WTC11 (cell line): Measurements from ENCODE around the gene TPP1. TPM values are rescaled to one million over a fixed set of nuclear protein-coding genes. Genes with fewer than 3 reads are reported as not detected.
A peak's percentile ranks its signal among the peaks of the same experiment; 100 is the strongest.

Experiments used
- ATAC-seq: fragments of 200-7000 bp; cut with Tn5 transposase; 2 replicates; pipeline ENCODE4 v1.10.0; 2021; ENCODE audit warnings: mild to moderate bottlenecking, moderate library complexity
- CTCF ChIA-PET: fragments of 300-600 bp; sonication (Branson Sonifier 250); formaldehyde crosslinking; loops from one replicate; lab custom pipeline; 2021; ENCODE audit warnings: antibody characterized with exemption; lab: Charles Lee
- POLR2A ChIA-PET: fragments of 350-600 bp; sonication (Branson Sonifier 250); formaldehyde crosslinking; loops from one replicate; lab custom pipeline; 2021; ENCODE audit warnings: antibody characterized with exemption; lab: Charles Lee
- DNase-seq: peaks from one replicate; pipeline ENCODE4 v3.0.0; 2021; ENCODE audit warnings: low spot score
- H3K27ac Mint-ChIP-seq: 2 replicates; pipeline ENCODE4 v1.8.0; 2021; ENCODE audit warnings: mixed read lengths
- H3K27me3 Mint-ChIP-seq: 2 replicates; pipeline ENCODE4 v1.8.0; 2021; ENCODE audit warnings: low read depth, mild to moderate bottlenecking, moderate library complexity, mixed read lengths
- H3K36me3 Mint-ChIP-seq: 2 replicates; pipeline ENCODE4 v1.8.0; 2021; ENCODE audit warnings: mixed read lengths
- H3K4me1 Mint-ChIP-seq: 2 replicates; pipeline ENCODE4 v1.8.0; 2022; ENCODE audit warnings: mixed read lengths
- H3K4me3 Mint-ChIP-seq: 2 replicates; pipeline ENCODE4 v1.8.0; 2021; ENCODE audit warnings: mild to moderate bottlenecking, moderate library complexity, mixed read lengths
- H3K9me3 Mint-ChIP-seq: 2 replicates; pipeline ENCODE4 v1.8.0; 2021; ENCODE audit warnings: mixed read lengths
- AFF4 ChIP-seq: sonication (generic); formaldehyde crosslinking; IDR thresholded peaks from 2 replicates; pipeline ENCODE4 v1.8.1; 2023; ENCODE audit warnings: mild to moderate bottlenecking, missing genetic modification reagents, borderline replicate concordance
- ATF6 ChIP-seq: sonication (generic); formaldehyde crosslinking; IDR thresholded peaks from 2 replicates; pipeline ENCODE4 v1.8.1; 2023; ENCODE audit warnings: mild to moderate bottlenecking, missing genetic modification reagents
- E2F4 ChIP-seq: sonication (generic); formaldehyde crosslinking; IDR thresholded peaks from 2 replicates; pipeline ENCODE4 v1.8.1; 2022; ENCODE audit warnings: low read depth, mild to moderate bottlenecking, moderate library complexity, missing genetic modification reagents, borderline replicate concordance
- IRF2 ChIP-seq: sonication (generic); formaldehyde crosslinking; IDR thresholded peaks from 2 replicates; pipeline ENCODE4 v1.8.0; 2022; ENCODE audit warnings: low read depth, missing genetic modification reagents, borderline replicate concordance
- JUN ChIP-seq: sonication (generic); formaldehyde crosslinking; IDR thresholded peaks from 2 replicates; pipeline ENCODE4 v1.8.0; 2023; ENCODE audit warnings: mild to moderate bottlenecking, missing genetic modification reagents
- MAX ChIP-seq: sonication (generic); formaldehyde crosslinking; IDR thresholded peaks from 2 replicates; pipeline ENCODE4 v1.8.0; 2022; ENCODE audit warnings: mild to moderate bottlenecking, missing genetic modification reagents
- MLX ChIP-seq: sonication (generic); formaldehyde crosslinking; IDR thresholded peaks from 2 replicates; pipeline ENCODE4 v1.8.1; 2023; ENCODE audit warnings: mild to moderate bottlenecking, missing genetic modification reagents, moderate library complexity
- MXD4 ChIP-seq: fragments of 250-450 bp; sonication (Bioruptor Pico); IDR thresholded peaks from 2 replicates; pipeline ENCODE4 v1.8.0; 2021; ENCODE audit warnings: mild to moderate bottlenecking, moderate library complexity, borderline replicate concordance
- SOX15 ChIP-seq: fragments of 250-450 bp; sonication (Bioruptor Pico); IDR thresholded peaks from 2 replicates; pipeline ENCODE4 v1.9.0; 2021; ENCODE audit warnings: mild to moderate bottlenecking
- STAT6 ChIP-seq: sonication (generic); formaldehyde crosslinking; conservative IDR thresholded peaks from 2 replicates; pipeline ENCODE4 v1.8.1; 2023; ENCODE audit warnings: mild to moderate bottlenecking, low read depth, missing genetic modification reagents, moderate library complexity
- ZBTB21 ChIP-seq: sonication (generic); formaldehyde crosslinking; IDR thresholded peaks from 2 replicates; pipeline ENCODE4 v1.8.1; 2023; ENCODE audit warnings: mild to moderate bottlenecking, missing genetic modification reagents, borderline replicate concordance
- ZNF121 ChIP-seq: sonication (generic); formaldehyde crosslinking; IDR thresholded peaks from 2 replicates; pipeline ENCODE4 v1.8.0; 2023; ENCODE audit warnings: missing genetic modification reagents
- ZNF263 ChIP-seq: sonication (generic); formaldehyde crosslinking; IDR thresholded peaks from 2 replicates; pipeline ENCODE4 v1.8.1; 2022; ENCODE audit warnings: low read depth, mild to moderate bottlenecking, moderate library complexity, missing genetic modification reagents
- ZNF396 ChIP-seq: fragments of 250-450 bp; sonication (Bioruptor Pico); IDR thresholded peaks from 2 replicates; pipeline ENCODE4 v1.8.0; 2021; ENCODE audit warnings: mild to moderate bottlenecking, moderate library complexity, borderline replicate concordance
- total RNA-seq: library from RNA; stranded (reverse); gene quantifications from 3 replicates; pipeline ENCODE4 v1.2.3, GENCODE V29; 2021
- TF ChIP-seq, protein P1 (sequence below): sonication (generic); formaldehyde crosslinking; IDR thresholded peaks from 2 replicates; pipeline ENCODE4 v1.8.1; 2022; ENCODE audit warnings: low read depth, missing genetic modification reagents, borderline replicate concordance
- TF ChIP-seq, protein P2 (sequence below): fragments of 250-450 bp; sonication (Bioruptor Pico); conservative IDR thresholded peaks from 2 replicates; pipeline ENCODE4 v1.9.0; 2021; ENCODE audit warnings: mild to moderate bottlenecking

Gene TPP1
- total RNA-seq, 1 experiment from 2014 or later: 36.2 TPM

DNA sequence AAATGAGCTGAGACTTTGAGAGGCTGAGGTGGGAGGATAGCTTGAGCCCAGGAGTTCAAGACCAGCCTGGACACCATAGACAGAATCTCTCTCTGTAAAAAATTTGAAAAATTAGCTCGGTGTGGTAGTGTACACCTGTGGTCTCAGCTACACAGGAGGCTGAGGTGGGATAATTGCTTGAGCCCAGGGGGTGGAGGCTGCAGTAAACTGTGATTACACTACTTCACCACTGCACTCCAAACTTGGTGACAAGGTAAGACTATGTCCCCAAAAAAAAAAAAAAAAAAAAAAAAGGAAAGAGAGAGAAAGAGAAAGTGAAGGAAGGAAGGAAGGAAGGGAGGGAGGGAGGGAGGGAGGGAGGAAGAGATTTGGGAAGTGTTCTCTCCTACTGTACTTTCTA, 41.1 kb downstream of the TPP1 start:
- POLR2A ChIA-PET: no interaction called here
- H3K9me3 Mint-ChIP-seq: peaks cover 9% of the 10 kb centered on the region
- H3K27ac Mint-ChIP-seq: no peak overlapping the region
- H3K27me3 Mint-ChIP-seq: no peaks in the 10 kb centered on the region
- no peak for DNase-seq
- TF ChIP-seq IRF2 (CRISPR knock-in tag) (no peak), ATF6 (CRISPR knock-in tag) (no peak), MXD4 (no peak), ZNF263 (no peak), SOX15 (CRISPR knock-in tag) (no peak), MLX (CRISPR knock-in tag) (no peak), MAX (CRISPR knock-in tag) (no peak), ZNF121 (CRISPR knock-in tag) (no peak), AFF4 (no peak), ZNF396 (CRISPR knock-in tag) (no peak), E2F4 (CRISPR knock-in tag) (no peak)
- TF ChIP-seq, protein P1, sequence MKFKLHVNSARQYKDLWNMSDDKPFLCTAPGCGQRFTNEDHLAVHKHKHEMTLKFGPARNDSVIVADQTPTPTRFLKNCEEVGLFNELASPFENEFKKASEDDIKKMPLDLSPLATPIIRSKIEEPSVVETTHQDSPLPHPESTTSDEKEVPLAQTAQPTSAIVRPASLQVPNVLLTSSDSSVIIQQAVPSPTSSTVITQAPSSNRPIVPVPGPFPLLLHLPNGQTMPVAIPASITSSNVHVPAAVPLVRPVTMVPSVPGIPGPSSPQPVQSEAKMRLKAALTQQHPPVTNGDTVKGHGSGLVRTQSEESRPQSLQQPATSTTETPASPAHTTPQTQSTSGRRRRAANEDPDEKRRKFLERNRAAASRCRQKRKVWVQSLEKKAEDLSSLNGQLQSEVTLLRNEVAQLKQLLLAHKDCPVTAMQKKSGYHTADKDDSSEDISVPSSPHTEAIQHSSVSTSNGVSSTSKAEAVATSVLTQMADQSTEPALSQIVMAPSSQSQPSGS: no peak
- TF ChIP-seq, all 79 proteins: peak for 0
- peak; percentile 48 for ATAC-seq
- CTCF ChIA-PET: interaction anchor here (1.0 to 1.6 kb wide), 3 partner anchors 10 to 47 kb away, joined by 3 to 4 read pairs (median 4); partner anchors contain the start of gene TPP1
- Mint-ChIP-seq H3K36me3 (no peaks in the 10 kb centered on the region; the same call in 1 of the 2 replicates), H3K4me1 (no peaks in the 10 kb centered on the region), H3K4me3 (no peak overlapping the region)

DNA sequence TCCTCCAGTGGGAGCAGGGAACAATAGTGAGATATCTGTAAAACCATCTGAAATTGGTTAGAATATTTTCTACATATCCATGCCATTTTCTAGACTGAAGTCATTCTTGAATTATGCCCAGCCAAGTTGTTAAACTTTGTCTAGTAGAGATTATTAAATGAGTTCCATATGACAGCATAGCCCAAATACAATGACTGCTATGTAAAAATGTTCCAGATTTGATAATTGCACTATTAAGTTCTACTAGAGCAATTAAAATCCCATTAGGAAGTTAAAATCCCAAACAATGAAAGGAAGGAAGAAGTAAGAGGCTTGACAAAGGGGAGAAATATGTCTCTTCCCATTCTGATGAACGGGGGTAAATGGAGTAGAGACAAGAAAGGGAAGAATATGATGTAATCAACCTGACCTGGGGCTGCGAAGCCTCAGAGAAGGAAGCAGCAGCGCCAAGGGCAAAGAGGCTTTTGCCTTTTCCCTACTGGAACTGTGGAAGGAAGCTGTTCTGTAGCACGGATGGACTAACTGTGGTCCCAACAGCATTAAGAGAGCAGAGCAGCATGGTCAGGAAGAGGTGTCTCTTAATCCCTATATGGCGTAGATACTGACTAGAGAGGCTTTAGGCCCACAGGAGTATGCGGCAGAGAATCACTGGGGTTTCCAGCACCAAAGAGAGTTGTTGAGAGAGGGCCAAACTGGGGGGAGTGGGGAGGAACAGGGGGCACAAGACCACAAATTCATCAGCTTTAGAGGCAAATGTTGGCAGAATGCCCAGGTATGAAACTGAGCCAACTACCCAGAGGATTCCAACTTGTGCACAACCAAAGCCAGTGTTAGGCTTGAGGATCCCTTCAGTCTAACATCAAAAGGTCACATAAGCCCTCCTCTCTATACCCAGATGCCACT, 42.5 kb downstream of the TPP1 start:
- Mint-ChIP-seq H3K27ac (no peak overlapping the region), H3K9me3 (no peaks in the 10 kb centered on the region), H3K27me3 (no peaks in the 10 kb centered on the region; the same call in 1 of the 2 replicates), H3K4me1 (no peaks in the 10 kb centered on the region), H3K36me3 (no peaks in the 10 kb centered on the region), H3K4me3 (no peak overlapping the region)
- CTCF ChIA-PET: interaction anchor here (0.6 kb wide), 1 partner anchor 91 kb away, joined by 3 read pairs; no protein-coding TSS in a partner anchor
- POLR2A ChIA-PET: no interaction called here
- ATAC-seq (no peak), DNase-seq (no peak)
- TF ChIP-seq STAT6 (CRISPR knock-in tag) (no peak), JUN (CRISPR knock-in tag) (no peak), ZBTB21 (CRISPR knock-in tag) (no peak)
- TF ChIP-seq, protein P2, sequence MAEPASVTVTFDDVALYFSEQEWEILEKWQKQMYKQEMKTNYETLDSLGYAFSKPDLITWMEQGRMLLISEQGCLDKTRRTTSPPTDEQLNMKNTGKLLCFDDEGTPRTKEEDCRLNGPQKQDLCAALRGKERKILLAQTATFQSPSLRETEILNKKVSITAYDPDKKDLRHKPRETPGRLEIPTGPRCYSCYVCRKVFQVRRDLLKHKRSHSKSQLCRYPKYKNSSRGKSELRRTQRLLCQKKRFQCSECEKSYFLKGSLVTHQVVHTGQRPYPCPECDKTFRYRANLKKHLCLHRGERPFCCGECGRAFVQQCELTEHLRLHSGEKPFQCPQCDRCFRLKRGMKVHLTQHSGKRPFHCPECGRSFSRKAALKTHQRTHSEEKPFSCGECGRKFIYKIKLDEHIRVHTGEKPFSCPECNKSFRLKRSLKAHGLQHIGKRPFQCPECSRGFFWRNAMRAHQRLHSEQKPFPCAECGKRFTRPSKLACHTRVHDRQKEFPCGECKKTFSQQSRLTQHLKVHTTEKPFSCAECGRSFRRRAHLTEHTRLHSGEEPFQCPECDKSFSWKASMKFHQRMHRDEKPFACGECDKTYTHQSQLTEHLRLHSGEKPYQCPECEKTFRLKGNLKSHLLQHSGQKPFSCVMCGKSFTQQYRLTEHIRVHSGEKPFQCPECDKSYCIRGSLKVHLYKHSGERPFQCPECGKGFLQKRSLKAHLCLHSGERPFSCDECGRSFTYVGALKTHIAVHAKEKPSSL (CRISPR knock-in tag): no peak
